Measurements from ENCODE around the gene PAM.

Gene PAM

DNA sequence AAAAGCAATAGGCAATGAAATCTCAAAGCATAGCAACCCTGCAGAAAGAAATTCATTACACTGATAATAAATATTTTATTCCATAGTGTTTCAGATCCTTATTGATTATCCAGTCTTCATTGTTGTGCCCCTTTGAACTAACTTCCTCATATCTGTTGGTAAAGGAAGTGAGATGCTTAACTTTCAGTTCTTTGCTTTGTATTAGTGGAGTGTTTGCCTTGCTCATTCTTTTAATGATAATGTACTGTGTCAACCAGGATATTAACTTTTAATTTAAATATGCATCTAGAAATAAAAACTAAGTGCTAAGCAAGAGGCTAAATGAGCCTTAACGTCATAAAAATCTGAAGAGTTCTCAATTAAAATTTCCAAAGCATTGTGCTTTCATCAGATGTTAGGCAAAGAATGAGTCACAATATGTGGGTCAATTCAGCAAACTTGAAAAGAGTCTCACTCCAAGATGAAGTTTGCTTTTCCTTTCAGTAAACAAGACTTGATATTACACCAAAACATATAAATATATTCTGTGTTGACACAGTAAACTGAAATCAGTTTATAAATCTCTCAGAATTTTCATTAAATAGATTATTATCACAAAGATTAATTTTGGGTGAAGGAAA, 258.9 kb downstream of the PAM start:
- no peak overlapping the region for H3K4me3 ChIP-seq (replicated peaks; ENCODE audit: low read depth, low read length)
- TF ChIP-seq CTCF (IDR thresholded peaks at IDR 0.05; ENCODE audit: low read length, missing control alignments) = no peak
- DNase-seq (ENCODE audit: low read depth) = peak; percentile 16

DNA sequence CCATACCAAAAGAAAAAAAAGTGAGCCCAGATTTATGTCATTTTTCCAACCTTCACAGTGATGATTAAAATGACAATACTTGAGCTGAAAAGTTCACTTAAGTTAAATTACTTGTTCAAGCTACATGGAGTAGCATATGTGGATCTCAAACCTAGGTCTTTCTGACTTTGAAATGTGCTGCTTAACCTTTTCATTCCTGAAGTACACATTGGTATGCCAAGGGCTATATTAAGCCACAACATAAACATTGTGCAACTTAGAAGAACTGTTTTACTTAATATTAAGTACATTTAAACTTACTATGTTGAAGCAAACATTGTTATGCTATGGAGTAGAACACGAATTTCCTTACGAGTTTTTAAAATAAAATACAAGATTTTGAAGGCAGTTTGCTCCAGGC, 259.9 kb downstream of the PAM start:
- H3K4me3 ChIP-seq (replicated peaks; ENCODE audit: low read depth, low read length) = no peak overlapping the region
- TF ChIP-seq CTCF (IDR thresholded peaks at IDR 0.05; ENCODE audit: low read length, missing control alignments) = no peak
- DNase-seq (ENCODE audit: low read depth) = peak; percentile 47

- no peak for DNase-seq (ENCODE audit: low read depth)
- TF ChIP-seq CTCF (IDR thresholded peaks at IDR 0.05; ENCODE audit: low read length, missing control alignments) = no peak
- no peak overlapping the region for H3K4me3 ChIP-seq (replicated peaks; ENCODE audit: low read depth, low read length)
Observed at GRCh38 chr5:103016167-103016566, 261.1 kb downstream of the PAM start.

- no peak for DNase-seq (ENCODE audit: low read depth)
- no peak for TF ChIP-seq CTCF (IDR thresholded peaks at IDR 0.05; ENCODE audit: low read length, missing control alignments)
- no peak overlapping the region for H3K4me3 ChIP-seq (replicated peaks; ENCODE audit: low read depth, low read length)
Observed at GRCh38 chr5:103019804-103020203, 264.7 kb downstream of the PAM start.

DNA sequence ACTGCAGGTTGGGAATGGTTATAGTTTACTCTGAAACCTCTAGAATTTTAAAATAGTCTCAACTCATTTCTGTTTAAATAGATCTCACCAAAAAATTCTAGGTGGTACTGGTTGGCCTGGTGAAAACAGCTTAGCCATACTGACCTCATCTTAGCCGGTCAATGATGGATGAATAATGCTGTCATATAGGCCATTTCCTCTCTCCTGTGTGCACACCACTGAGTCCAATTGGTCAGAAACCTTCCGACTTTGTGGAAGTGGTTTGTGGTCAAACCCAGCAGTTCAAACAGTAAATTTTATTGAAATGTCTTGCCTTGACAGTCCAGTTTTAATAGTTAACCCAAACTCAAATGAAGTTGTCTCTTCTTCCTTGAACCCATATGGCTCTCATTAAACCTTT, 266.2 kb downstream of the PAM start:
- DNase-seq (ENCODE audit: low read depth) = no peak
- TF ChIP-seq CTCF (IDR thresholded peaks at IDR 0.05; ENCODE audit: low read length, missing control alignments) = no peak
- H3K4me3 ChIP-seq (replicated peaks; ENCODE audit: low read depth, low read length) = no peak overlapping the region

- no peak for DNase-seq (ENCODE audit: low read depth)
- no peak overlapping the region for H3K4me3 ChIP-seq (replicated peaks; ENCODE audit: low read depth, low read length)
- TF ChIP-seq CTCF (IDR thresholded peaks at IDR 0.05; ENCODE audit: low read length, missing control alignments) = no peak
Observed at GRCh38 chr5:103027267-103027666, 272.2 kb downstream of the PAM start.

GRCh38 chr5:103031607-103032006, 276.5 kb downstream of the PAM start:
- DNase-seq (ENCODE audit: low read depth) = peak; percentile 21
- H3K4me3 ChIP-seq (replicated peaks; ENCODE audit: low read depth, low read length) = no peak overlapping the region
- TF ChIP-seq CTCF (IDR thresholded peaks at IDR 0.05; ENCODE audit: low read length, missing control alignments) = peak; percentile 60

Measured in fibroblast of pulmonary artery (primary cell).